ENCODE results near the gene CCDC154. TPM values are rescaled to one million over a fixed set of nuclear protein-coding genes. Genes with fewer than 3 reads are reported as not detected.

The CCDC154 gene
- total and polyA plus RNA-seq, 2 donors (not counting 3 experiments of a cell fraction or from before 2014, with no cell fraction given) = 0.65 to 0.75 TPM

GRCh38 chr16:1456951-1457350 lies 12.6 kb upstream of the CCDC154 start:
- H3K36me3 ChIP-seq (ENCODE audit: control insufficient read depth in 2 of 2, extremely low read depth in 1 of 2, insufficient read depth in 2 of 2, low read length in 2 of 2) = peaks cover 0 to 57% of the 10 kb centered on the region in 2 experiments
- no peaks in the 10 kb centered on the region for H3K9me1 ChIP-seq (replicated peaks; ENCODE audit: control insufficient read depth, extremely low read depth, insufficient read depth, low read length)
- no peaks in the 10 kb centered on the region for H3K9me3 ChIP-seq (replicated peaks; ENCODE audit: control insufficient read depth, insufficient read depth, low read length)
- no peaks in the 10 kb centered on the region for H3K27me3 ChIP-seq (ENCODE audit: control insufficient read depth in 2 of 2, insufficient read depth in 2 of 2, low read length in 2 of 2)
- H3K4me1 ChIP-seq (ENCODE audit: control insufficient read depth, extremely low read depth, insufficient read depth, low read length) = no peaks in the 10 kb centered on the region
- no peaks in the 10 kb centered on the region for H3K79me2 ChIP-seq (ENCODE audit: control insufficient read depth, insufficient read depth, low read length)
- intact Hi-C loops (cut with micrococcal nuclease) = no loop called here
- ChIA-PET POLR2A (no interaction called here), CTCF (no interaction called here)
- H2AFZ ChIP-seq (ENCODE audit: low read depth, low read length) = no peak overlapping the region
- no peak for TF ChIP-seq POLR2AphosphoS5 (IDR thresholded peaks at IDR 0.05; ENCODE audit: insufficient read depth, low read depth, low read length)
- TF ChIP-seq POLR2A (IDR thresholded peaks at IDR 0.05; ENCODE audit: low read depth, low read length) = no peak
- TF ChIP-seq MYC (IDR thresholded peaks at IDR 0.05; ENCODE audit: low read depth, low read length) = no peak
- no peak for TF ChIP-seq GATA2 (IDR thresholded peaks at IDR 0.05; ENCODE audit: insufficient read depth, insufficient read length, low read depth, low read length)
- no peak for TF ChIP-seq EZH2 (IDR thresholded peaks at IDR 0.05; ENCODE audit: borderline replicate concordance, low read depth, low read length, severe bottlenecking)
- no peak for TF ChIP-seq FOS (IDR thresholded peaks at IDR 0.05; ENCODE audit: borderline replicate concordance, insufficient read depth, low read length)
- TF ChIP-seq JUN (IDR thresholded peaks at IDR 0.05; ENCODE audit: borderline replicate concordance, insufficient read depth, insufficient read length, low read depth) = no peak
- TF ChIP-seq MAX (IDR thresholded peaks at IDR 0.05; ENCODE audit: insufficient read depth, insufficient read length) = no peak
- TF ChIP-seq, protein P1, sequence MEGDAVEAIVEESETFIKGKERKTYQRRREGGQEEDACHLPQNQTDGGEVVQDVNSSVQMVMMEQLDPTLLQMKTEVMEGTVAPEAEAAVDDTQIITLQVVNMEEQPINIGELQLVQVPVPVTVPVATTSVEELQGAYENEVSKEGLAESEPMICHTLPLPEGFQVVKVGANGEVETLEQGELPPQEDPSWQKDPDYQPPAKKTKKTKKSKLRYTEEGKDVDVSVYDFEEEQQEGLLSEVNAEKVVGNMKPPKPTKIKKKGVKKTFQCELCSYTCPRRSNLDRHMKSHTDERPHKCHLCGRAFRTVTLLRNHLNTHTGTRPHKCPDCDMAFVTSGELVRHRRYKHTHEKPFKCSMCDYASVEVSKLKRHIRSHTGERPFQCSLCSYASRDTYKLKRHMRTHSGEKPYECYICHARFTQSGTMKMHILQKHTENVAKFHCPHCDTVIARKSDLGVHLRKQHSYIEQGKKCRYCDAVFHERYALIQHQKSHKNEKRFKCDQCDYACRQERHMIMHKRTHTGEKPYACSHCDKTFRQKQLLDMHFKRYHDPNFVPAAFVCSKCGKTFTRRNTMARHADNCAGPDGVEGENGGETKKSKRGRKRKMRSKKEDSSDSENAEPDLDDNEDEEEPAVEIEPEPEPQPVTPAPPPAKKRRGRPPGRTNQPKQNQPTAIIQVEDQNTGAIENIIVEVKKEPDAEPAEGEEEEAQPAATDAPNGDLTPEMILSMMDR (IDR thresholded peaks at IDR 0.05; ENCODE audit: extremely low read depth in 1 of 2, insufficient read depth in 1 of 2, low read depth in 1 of 2, low read length in 2 of 2) = no peak
- dilution Hi-C loops (cut with MboI; ENCODE audit: extremely low pct_ligation_motif_present, low sequenced_read_pairs) = no loop called here
- no peak overlapping the region for H3K4me2 ChIP-seq (ENCODE audit: insufficient read depth, low read length)
- no peak overlapping the region for H3K9ac ChIP-seq (replicated peaks; ENCODE audit: extremely low read depth, insufficient read depth, low read length)
- DNase-seq (ENCODE audit: low read depth, low spot score) (no peak), FAIRE-seq (no peak)
- no peaks in the 10 kb centered on the region for H4K20me1 ChIP-seq (replicated peaks; ENCODE audit: control insufficient read depth, extremely low read depth, insufficient read depth, low read length)
- H3K27ac ChIP-seq (ENCODE audit: insufficient read depth, low read depth, low read length) = no peak overlapping the region
- H3K4me3 ChIP-seq (replicated peaks in 1 of 3; ENCODE audit: insufficient read depth in 1 of 3, low read depth in 1 of 3, low read length in 3 of 3) = no peak overlapping the region
- BruUV-seq (replicated peaks) = no TSS peak

Measured in endothelial cell of umbilical vein (primary cell).